Measurements from ENCODE around the gene PBRM1. TPM values are rescaled to one million over a fixed set of nuclear protein-coding genes. Genes with fewer than 3 reads are reported as not detected.

The PBRM1 gene
- total and polyA plus RNA-seq, 2 of the 8 experiments (the other 6 are each of a cell fraction or from before 2014, with no cell fraction given): 19.3 to 65.8 TPM

- no peak for TF ChIP-seq CHD7 (IDR thresholded peaks at IDR 0.05; ENCODE audit: insufficient replicate concordance, low read length)
- TF ChIP-seq SRF (IDR thresholded peaks at IDR 0.05; ENCODE audit: low read depth, low read length): no peak
- no peak for TF ChIP-seq SUZ12 (IDR thresholded peaks at IDR 0.05; ENCODE audit: low read length)
- no peak for TF ChIP-seq MAFK (IDR thresholded peaks at IDR 0.05; ENCODE audit: low read depth, low read length)
- TF ChIP-seq TBP (IDR thresholded peaks at IDR 0.05; ENCODE audit: low read depth, low read length): no peak
- no peak for TF ChIP-seq CTCF (IDR thresholded peaks at IDR 0.05; ENCODE audit: control extremely low read depth in 1 of 3, insufficient read depth in 1 of 3, low read depth in 1 of 3, low read length in 3 of 3)
- no peak for TF ChIP-seq CBX8 (IDR thresholded peaks at IDR 0.05; ENCODE audit: borderline replicate concordance, low read depth, low read length)
- TF ChIP-seq ATF3 (IDR thresholded peaks at IDR 0.05; ENCODE audit: insufficient read depth, low read depth, low read length): no peak
Observed at GRCh38 chr3:52544937-52545336, 140.8 kb downstream of the PBRM1 start (continued).

All from H1 (cell line).